K562 (cell line): ENCODE data around the gene IGFALS. TPM values are rescaled to one million over a fixed set of nuclear protein-coding genes. Genes with fewer than 3 reads are reported as not detected.

Source experiments
- ATAC-seq: fragments of 200-7000 bp; cut with Tn5 transposase; 3 replicates; pipeline ENCODE4 v1.9.1; 2020; ENCODE audit warnings: moderate library complexity
- BruUV-seq: library from RNA; stranded (reverse); fragments of 400-500 nt; replicated peaks from 2 replicates; lab custom pipeline; 2021; lab: Mats Ljungman, UMichigan
- CTCF ChIA-PET: fragments of 300-600 bp; formaldehyde crosslinking; extraction: SDS; loops from one replicate; lab custom pipeline; 2021; ENCODE audit warnings: low intra/inter-chr PET ratio; lab: Yijun Ruan, JAX
- POLR2A ChIA-PET: fragments of 300-600, 350-650 bp; sonication (Branson Sonifier 250); formaldehyde crosslinking; extraction: SDS; loops from one replicate; lab custom pipeline; 2021; ENCODE audit warnings: antibody characterized with exemption, inconsistent platforms; lab: Yijun Ruan, JAX
- DNase-seq, 4 experiments: peaks; one replicate each; pipeline versions ENCODE4 v3.0.0 to v3.0.0-alpha.2; 2011 to 2018; ENCODE audit warnings: low spot score in 3 of 4, mixed read lengths in 3 of 4; ENCODE audit errors: extremely low read depth in 1 of 4
- FAIRE-seq: peaks from 2 replicates; lab custom pipeline; 2011; peaks lifted over from hg19 to GRCh38; lab: Jason Lieb, UNC
- H2AFZ ChIP-seq: 2 replicates; pipeline ENCODE4 v1.6.0; 2011; ENCODE audit warnings: low read depth, low read length, control low read depth, inconsistent platforms
- H3K27ac ChIP-seq: fragments of 200-600 bp; 3 replicates; pipeline ENCODE4 v1.8.0; 2011; ENCODE audit warnings: low read depth, mild to moderate bottlenecking, control low read depth, inconsistent platforms, low read length, moderate library complexity, mixed read lengths; ENCODE audit errors: extremely low read depth
- H3K27me3 ChIP-seq, 2 experiments: fragments of 300-600 bp in 1 of 2; 2 replicates in 1 of 2; 3 replicates in 1 of 2; pipeline versions ENCODE4 v1.6.0 to v1.8.0; 2011; ENCODE audit warnings: inconsistent platforms in 2 of 2, low read length in 2 of 2, mild to moderate bottlenecking in 1 of 2, mixed read lengths in 1 of 2, moderate library complexity in 1 of 2; ENCODE audit not compliant: control insufficient read depth in 2 of 2, insufficient read depth in 2 of 2
- H3K36me3 ChIP-seq: fragments of 300-600 bp; 3 replicates; pipeline ENCODE4 v1.8.0; 2011; ENCODE audit warnings: mild to moderate bottlenecking, low read length, inconsistent platforms; ENCODE audit not compliant: control insufficient read depth, insufficient read depth
- H3K4me1 ChIP-seq, 2 experiments: fragments of 200-600 bp in 1 of 2; replicated peaks in 1 of 2; 2 replicates in 1 of 2; 3 replicates in 1 of 2; pipeline versions ENCODE4 v1.5.1 to v1.8.0; 2011; ENCODE audit warnings: inconsistent platforms in 2 of 2, low read length in 2 of 2, mild to moderate bottlenecking in 1 of 2, mixed read lengths in 1 of 2, moderate library complexity in 1 of 2; ENCODE audit not compliant: control insufficient read depth in 2 of 2, insufficient read depth in 2 of 2
- H3K4me2 ChIP-seq: 2 replicates; pipeline ENCODE4 v1.6.1; 2011; ENCODE audit warnings: low read length, control low read depth, inconsistent platforms, mixed read lengths; ENCODE audit not compliant: insufficient read depth
- H3K4me3 ChIP-seq: fragments of 200-600 bp; sonication (generic), shearing (Covaris generic); 2 replicates; pipeline ENCODE4 v1.5.1; 2016; ENCODE audit warnings: control low read depth, inconsistent platforms
- H3K79me2 ChIP-seq: fragments of 200-600 bp; 3 replicates; pipeline ENCODE4 v1.8.0; 2011; ENCODE audit warnings: low read length, inconsistent platforms; ENCODE audit not compliant: control insufficient read depth, insufficient read depth
- H3K9ac ChIP-seq, 2 experiments: 2 replicates each; pipeline versions ENCODE4 v1.6.0 to v1.6.1; 2011; ENCODE audit warnings: low read depth in 2 of 2, low read length in 2 of 2, control low read depth in 1 of 2, inconsistent platforms in 1 of 2, mild to moderate bottlenecking in 1 of 2, mixed read lengths in 1 of 2; ENCODE audit not compliant: insufficient read depth in 1 of 2
- H3K9me1 ChIP-seq: one replicate; pipeline ENCODE4 v1.6.0; 2011; ENCODE audit warnings: inconsistent platforms, mild to moderate bottlenecking, low read length, moderate library complexity; ENCODE audit not compliant: control insufficient read depth, insufficient read depth
- H3K9me3 ChIP-seq: replicated peaks from 2 replicates; pipeline ENCODE4 v1.5.1; 2011; ENCODE audit warnings: low read depth, low read length, inconsistent platforms; ENCODE audit not compliant: control insufficient read depth, insufficient read depth
- H4K20me1 ChIP-seq: replicated peaks from 2 replicates; pipeline ENCODE4 v1.6.1; 2011; ENCODE audit warnings: low read length, inconsistent platforms, mixed read lengths; ENCODE audit not compliant: control insufficient read depth, insufficient read depth
- DPF2 ChIP-seq: fragments of 450-650 bp; IDR thresholded peaks from 2 replicates; pipeline ENCODE4 v1.6.1; 2016
- E2F8 ChIP-seq: fragments of 450-650 bp; IDR thresholded peaks from 2 replicates; pipeline ENCODE4 v1.7.1; 2018; ENCODE audit warnings: mild to moderate bottlenecking, low read depth; ENCODE audit not compliant: partially characterized antibody
- ESRRB ChIP-seq: fragments of 250-450 bp; sonication (Bioruptor Pico); IDR thresholded peaks from 2 replicates; pipeline ENCODE4 v1.5.0; 2020; ENCODE audit warnings: mild to moderate bottlenecking, moderate library complexity, borderline replicate concordance
- HDAC6 ChIP-seq: IDR thresholded peaks from 2 replicates; pipeline ENCODE4 v1.6.1; 2012; ENCODE audit warnings: low read depth, mild to moderate bottlenecking, control low read depth, inconsistent platforms, low read length, moderate library complexity
- MAFK ChIP-seq: IDR thresholded peaks from 2 replicates; pipeline ENCODE4 v1.6.1; 2011; ENCODE audit warnings: low read length, improper control_type of control experiment
- MTA2 ChIP-seq: fragments of 450-650 bp; IDR thresholded peaks from 2 replicates; pipeline ENCODE4 v1.6.1; 2016; ENCODE audit warnings: low read depth
- PHF8 ChIP-seq: fragments of 200-600 bp; sonication (generic); IDR thresholded peaks from 2 replicates; pipeline ENCODE4 v1.6.1; 2012; ENCODE audit warnings: mixed run types, mild to moderate bottlenecking, inconsistent platforms, low read length, moderate library complexity, borderline replicate concordance
- POLR2B ChIP-seq: fragments of 450-650 bp; IDR thresholded peaks from 2 replicates; pipeline ENCODE4 v1.6.1; 2018; ENCODE audit warnings: low read depth; ENCODE audit not compliant: partially characterized antibody
- SMAD4 ChIP-seq: fragments of 250-450 bp; sonication (Bioruptor Pico); conservative IDR thresholded peaks from 2 replicates; pipeline ENCODE4 v1.8.0; 2021; ENCODE audit warnings: inconsistent platforms, mild to moderate bottlenecking, moderate library complexity
- ZNF3 ChIP-seq: fragments of 250-450 bp; sonication (Bioruptor Pico); IDR thresholded peaks from 2 replicates; pipeline ENCODE4 v1.5.0; 2021; ENCODE audit warnings: mild to moderate bottlenecking, moderate library complexity
- ZNF347 ChIP-seq: fragments of 450-650 bp; formaldehyde crosslinking; IDR thresholded peaks from 2 replicates; pipeline ENCODE4 v1.4.0; 2020; ENCODE audit warnings: low read depth, mild to moderate bottlenecking, moderate library complexity
- ZNF445 ChIP-seq: fragments of 250-450 bp; sonication (Bioruptor Pico); IDR thresholded peaks from 2 replicates; pipeline ENCODE4 v1.4.0; 2020; ENCODE audit warnings: low read depth, mild to moderate bottlenecking, moderate library complexity
- WGBS: fragments of 100-300 bp; shearing (Covaris generic); methylation state at CpG from one replicate; pipeline ENCODE4 v1.1.6; 2016; ENCODE audit warnings: low coverage, mixed read lengths; ENCODE audit not compliant: insufficient coverage; ENCODE audit errors: missing lambda C conversion rate; 5-methylcytosine and 5-hydroxymethylcytosine counted together
- in situ Hi-C: fragments of 300-500 bp; cut with MboI; formaldehyde crosslinking; loops from 4 replicates; pipeline ENCODE4 v1.15.0; 2018; ENCODE audit warnings: inconsistent platforms, mixed read lengths
- intact Hi-C: fragments of 100-400 bp; cut with micrococcal nuclease; formaldehyde crosslinking; loops from 2 replicates; pipeline ENCODE4 v1.14.2; 2022
- polyA plus RNA-seq, 8 experiments: library from polyadenylated mRNA; depleted of rRNA in 4 of 8; stranded (reverse) in 5 of 8; unstranded in 3 of 8; fragments of >200 nt; fragmentation: Nextera tagmentation in 2 of 8; fragmentation: Illumina TruSeq in 1 of 8; extraction: Ambion mirVana in 2 of 8; extraction: Trizol in 1 of 8; gene quantifications; 2 replicates each; pipeline versions ENCODE4 v1.2.1 to v1.2.3, GENCODE V29; 2011 to 2014; ENCODE audit warnings: inconsistent platforms in 1 of 8, missing spikeins in 1 of 8
- total RNA-seq, 7 experiments: library from RNA; depleted of rRNA in 6 of 7; stranded (reverse); fragments of >200 nt in 6 of 7; fragmentation: Illumina TruSeq in 2 of 7; extraction: Trizol in 2 of 7; gene quantifications; 2 replicates each; pipeline versions ENCODE4 v1.2.1 to v1.2.3, GENCODE V29; 2011 to 2021; ENCODE audit warnings: low replicate concordance in 1 of 7

The IGFALS gene
- total and polyA plus RNA-seq, 9 of the 15 experiments (the other 6 are each of a cell fraction or from before 2014, with no cell fraction given) = not detected

DNA sequence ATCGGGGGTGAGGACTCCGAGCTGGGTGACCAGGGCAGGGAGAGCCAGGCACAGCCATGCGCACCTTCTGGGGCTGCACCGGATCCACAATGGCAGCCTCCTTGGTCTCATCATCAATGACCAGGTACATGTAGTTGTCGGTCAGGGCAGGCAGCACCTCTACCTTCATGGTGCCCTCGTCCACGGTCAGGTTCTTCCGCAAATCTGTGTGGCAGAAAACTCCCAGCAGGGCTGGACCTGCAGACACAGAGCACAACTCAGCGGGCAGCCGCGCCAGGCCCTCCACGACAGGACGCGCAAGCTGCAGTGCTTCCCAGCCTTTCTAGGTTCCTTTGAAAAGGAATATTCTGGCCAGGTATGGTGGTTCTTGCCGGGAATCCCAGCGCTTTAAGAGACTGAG lies 29.3 kb upstream of the IGFALS start (continued):
- TF ChIP-seq PHF8 = no peak

DNA sequence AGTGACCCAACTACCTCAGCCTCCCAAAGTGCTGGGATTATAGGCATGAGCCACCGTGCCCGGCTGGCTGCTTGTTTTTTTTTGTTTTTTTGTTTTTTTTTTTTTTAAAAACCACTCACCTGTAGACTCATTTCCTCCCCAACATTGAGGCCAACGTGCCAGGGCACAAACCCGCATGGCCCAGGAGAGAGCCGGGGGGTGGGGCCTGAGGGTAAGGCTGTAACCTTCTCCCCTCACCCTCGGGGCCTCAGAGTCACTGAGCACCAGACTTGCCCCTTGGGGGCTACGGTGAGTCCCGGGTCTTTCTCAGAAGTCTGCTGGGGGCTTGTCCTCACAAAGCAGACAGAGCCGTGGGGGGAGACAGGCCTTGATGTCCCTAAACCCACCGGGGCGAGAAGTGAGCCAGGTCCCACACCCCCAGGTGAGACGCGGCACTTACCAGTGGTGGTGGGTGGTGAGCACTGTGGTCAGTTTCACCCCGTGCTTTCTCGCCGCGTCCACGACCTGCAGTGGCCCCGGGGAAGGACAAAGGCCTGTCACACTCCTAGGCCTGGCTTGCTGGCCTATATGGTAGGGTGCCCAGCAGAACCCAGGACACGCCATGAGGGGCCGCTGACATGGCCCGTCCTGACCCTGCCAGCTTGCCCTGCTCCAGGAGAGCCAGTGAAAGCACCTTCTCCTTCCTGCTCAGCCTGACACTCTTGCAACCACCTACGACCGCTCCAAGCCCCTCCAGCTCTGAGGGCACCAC lies 28.5 kb upstream of the IGFALS start:
- Histone ChIP-seq H4K20me1 (no peaks in the 10 kb centered on the region), H3K4me1 (peaks cover 3 to 59% of the 10 kb centered on the region in 2 experiments; a peak in 3 of 5 replicates), H3K9ac (no peak overlapping the region), H3K36me3 (no peaks in the 10 kb centered on the region; the same call in 2 of the 3 replicates), H2AFZ (no peak overlapping the region), H3K9me1 (no peaks in the 10 kb centered on the region), H3K79me2 (peaks cover 4% of the 10 kb centered on the region; the same call in 2 of the 3 replicates), H3K4me2 (no peak overlapping the region), H3K27ac (no peak overlapping the region), H3K4me3 (no peak overlapping the region), H3K9me3 (no peaks in the 10 kb centered on the region), H3K27me3 (no peaks in the 10 kb centered on the region)
- ChIA-PET CTCF (no interaction called here), POLR2A (no interaction called here)
- intact Hi-C loops (no loop called here), in situ Hi-C loops (no loop called here)
- DNase-seq = no peak
- no peak for ATAC-seq
- WGBS = 85% methylated on average over 21 of the region's 24 CpGs
- no peak for FAIRE-seq
- BruUV-seq = no TSS peak
- TF ChIP-seq ESRRB (CRISPR knock-in tag) (no peak), HDAC6 (no peak), MTA2 (no peak), ZNF445 (CRISPR knock-in tag) (no peak), ZNF3 (CRISPR knock-in tag) (no peak), ZNF347 (CRISPR knock-in tag) (no peak), E2F8 (no peak), MAFK (no peak), POLR2B (no peak), DPF2 (no peak), SMAD4 (CRISPR knock-in tag) (no peak)
